DND-41 (cell line): ENCODE results near the gene KLK5.

Source experiments
- EZH2 ChIP-seq: IDR thresholded peaks from 3 replicates; pipeline ENCODE4 v1.6.1; 2012; ENCODE audit warnings: borderline replicate concordance, low read depth, mild to moderate bottlenecking, moderate library complexity, low read length, inconsistent platforms; ENCODE audit not compliant: severe bottlenecking
- TF ChIP-seq, protein P1 (sequence below): IDR thresholded peaks from 2 replicates; pipeline ENCODE4 v1.5.1; 2012; ENCODE audit warnings: borderline replicate concordance, low read length, moderate library complexity, mild to moderate bottlenecking; ENCODE audit not compliant: poor library complexity, severe bottlenecking; ENCODE audit errors: extremely low read depth

DNA sequence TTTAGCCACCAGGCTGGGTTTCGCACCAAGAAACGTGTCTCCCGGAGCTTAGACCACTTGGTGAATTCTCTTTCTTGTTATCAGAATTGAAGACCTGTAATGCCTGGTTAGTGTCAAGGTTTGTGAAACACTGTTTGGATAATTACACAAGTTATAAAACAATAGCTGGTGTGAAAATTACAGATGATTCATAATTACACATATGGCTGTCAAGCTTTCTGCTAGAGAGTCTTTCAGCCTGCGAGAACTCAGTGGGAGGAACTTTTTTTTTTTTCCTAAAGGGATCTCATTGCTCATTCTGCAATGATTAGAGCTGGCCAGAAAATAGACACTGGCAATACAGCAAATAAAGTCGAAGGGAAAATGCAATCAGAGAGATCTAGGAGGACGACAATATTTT lies 28.3 kb downstream of the KLK5 start:
- TF ChIP-seq, protein P1, sequence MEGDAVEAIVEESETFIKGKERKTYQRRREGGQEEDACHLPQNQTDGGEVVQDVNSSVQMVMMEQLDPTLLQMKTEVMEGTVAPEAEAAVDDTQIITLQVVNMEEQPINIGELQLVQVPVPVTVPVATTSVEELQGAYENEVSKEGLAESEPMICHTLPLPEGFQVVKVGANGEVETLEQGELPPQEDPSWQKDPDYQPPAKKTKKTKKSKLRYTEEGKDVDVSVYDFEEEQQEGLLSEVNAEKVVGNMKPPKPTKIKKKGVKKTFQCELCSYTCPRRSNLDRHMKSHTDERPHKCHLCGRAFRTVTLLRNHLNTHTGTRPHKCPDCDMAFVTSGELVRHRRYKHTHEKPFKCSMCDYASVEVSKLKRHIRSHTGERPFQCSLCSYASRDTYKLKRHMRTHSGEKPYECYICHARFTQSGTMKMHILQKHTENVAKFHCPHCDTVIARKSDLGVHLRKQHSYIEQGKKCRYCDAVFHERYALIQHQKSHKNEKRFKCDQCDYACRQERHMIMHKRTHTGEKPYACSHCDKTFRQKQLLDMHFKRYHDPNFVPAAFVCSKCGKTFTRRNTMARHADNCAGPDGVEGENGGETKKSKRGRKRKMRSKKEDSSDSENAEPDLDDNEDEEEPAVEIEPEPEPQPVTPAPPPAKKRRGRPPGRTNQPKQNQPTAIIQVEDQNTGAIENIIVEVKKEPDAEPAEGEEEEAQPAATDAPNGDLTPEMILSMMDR: no peak
- no peak for TF ChIP-seq EZH2
